Embryonic facial prominence (tissue), 1 donor: ENCODE measurements around the gene ZNF646.
"Not testable (repeated sequence)": the region's sequence is repeated elsewhere in the genome, so short reads cannot be mapped to it uniquely, and the experiment has no call there.

Source experiments
- DNase-seq: peaks from one replicate; pipeline ENCODE4 v3.0.0-alpha.2; 2016; ENCODE audit errors: extremely low spot score

Gene ZNF646

DNA sequence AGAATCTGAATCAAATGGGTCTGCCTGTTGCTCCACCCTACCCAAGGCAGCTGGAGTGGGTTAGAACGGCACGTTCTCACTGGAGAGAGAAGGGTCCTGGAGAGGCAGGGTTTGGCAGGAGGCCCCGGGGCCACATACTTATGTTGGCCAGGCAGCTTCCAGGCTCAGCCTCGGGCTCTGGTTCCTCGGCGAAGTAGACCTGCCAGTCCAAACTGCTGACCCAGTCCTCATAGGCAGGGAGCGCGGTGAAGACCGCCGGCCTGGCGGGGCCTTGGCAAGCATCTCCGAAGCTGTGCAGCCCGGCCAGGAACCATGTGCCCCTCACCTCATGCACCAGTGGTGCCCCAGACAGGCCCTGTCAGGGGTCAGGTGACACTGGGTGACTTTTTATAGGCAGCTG is 9.8 kb downstream of the ZNF646 start:
- DNase-seq, result no peak

DNA sequence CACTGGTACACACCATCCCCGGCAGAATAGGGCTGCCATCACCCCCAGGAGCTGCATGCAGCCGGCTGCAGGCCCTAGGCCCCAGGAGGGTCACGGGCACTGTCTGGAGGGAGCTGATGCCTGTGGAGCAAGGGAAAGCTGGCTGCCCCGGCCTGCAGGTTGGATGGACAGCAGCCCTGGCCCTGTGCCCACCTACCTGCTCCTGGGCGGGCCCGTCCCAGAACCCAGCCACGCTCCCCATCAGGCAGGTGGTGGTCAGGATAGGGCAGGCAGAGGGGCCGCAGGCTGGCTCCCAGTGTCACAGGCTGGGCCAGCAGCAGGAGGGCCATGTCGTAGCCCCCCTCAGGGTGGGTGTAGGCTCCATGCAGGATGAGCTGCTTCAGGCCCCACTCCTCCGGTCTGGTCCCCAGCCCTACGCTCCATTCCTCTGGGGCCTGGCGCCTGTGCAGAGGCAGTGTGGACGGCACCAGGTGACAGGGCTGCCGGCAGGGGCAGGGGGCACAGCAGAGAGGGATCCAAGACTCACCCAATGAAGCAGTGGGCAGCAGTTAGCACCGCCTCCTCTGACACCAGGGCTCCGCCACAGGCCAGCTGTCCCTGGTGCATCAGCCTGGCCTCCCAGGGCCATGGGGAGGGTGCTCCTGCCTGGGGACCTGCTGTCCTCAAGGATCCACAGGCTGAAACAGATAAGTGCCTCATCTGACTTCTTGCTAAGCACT is 10.5 kb downstream of the ZNF646 start:
- DNase-seq, result no peak

DNA sequence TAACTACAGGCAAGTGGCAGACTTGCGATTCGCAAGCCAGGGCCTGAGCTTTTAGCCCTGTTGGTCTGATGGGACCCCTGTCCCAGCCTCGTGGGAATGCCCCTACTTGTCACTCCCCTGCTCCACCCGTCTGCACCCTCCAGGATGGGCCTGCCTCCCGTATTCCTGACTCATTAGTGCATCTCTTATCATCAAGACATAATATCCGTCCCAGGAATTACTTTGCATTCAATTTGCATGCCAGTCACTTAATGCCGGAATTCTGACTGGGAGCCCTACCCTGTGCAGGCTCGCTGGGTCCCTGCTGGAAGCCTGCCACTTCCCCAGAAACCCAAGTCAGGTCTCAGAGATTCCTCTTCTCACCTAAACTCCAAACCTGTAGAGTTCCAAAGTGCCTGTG is 11.2 kb downstream of the ZNF646 start:
- no peak for DNase-seq

- no peak for DNase-seq
These were observed 11.8 kb downstream of the ZNF646 start for GRCh38 chr16:31085873-31086628.

DNA sequence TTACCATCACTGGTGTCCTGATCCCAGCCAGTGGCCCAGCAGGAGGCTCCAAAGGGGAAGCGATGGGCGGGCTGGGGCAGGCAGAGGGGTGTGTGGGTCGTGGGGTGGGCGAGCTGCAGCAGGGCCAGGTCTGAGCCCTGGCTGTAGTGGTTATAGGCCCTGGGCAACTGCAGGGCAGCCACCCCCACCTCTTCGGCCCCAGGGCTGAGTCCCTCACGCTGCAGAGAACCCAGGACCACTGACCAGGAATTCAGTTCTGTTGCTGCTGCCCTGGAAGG is 12.3 kb downstream of the ZNF646 start:
- no peak for DNase-seq

DNA sequence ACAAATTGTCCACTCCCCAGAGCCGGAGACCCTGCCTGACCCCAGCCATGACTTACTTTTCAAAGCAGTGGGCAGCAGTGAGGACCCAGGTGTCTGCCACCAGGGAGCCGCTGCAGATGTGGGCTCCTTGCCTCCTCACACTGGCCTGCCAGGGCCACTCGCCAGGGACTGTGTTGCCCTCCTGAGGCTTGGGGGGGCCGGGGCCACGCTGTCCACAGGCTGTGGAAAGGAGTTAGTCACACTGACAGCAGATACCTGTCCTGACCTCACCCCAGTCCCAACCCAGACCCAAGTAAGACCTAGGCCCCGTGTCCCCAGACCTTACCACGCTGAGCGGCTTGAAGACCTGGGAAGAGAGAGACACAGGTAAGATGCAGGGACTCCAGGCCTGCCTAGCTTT is 13.3 kb downstream of the ZNF646 start:
- no peak for DNase-seq

DNA sequence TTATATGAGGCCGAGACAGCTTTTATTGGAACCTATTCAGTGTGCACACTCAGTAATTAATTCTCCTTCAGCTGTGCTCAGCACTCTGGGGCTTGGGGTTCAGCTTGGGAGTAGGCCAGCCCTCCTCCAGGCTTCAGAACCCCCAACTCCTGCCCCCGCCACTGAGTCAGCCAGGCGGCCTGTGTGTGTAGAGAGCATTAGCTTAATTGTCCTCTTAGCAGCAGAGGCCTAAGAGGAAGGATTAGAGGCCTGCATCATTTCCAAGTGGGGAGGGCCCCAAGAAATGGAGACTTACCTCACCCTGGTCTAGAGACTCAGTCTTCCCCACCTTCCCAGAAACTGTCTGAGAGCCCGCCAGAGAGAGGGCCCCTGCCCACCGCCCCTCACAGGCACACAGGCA is 13.7 kb downstream of the ZNF646 start:
- no peak for DNase-seq

GRCh38 chr16:31088459-31089183 is 14.4 kb downstream of the ZNF646 start, which contains the start of gene PRSS53:
Gene PRSS53 (minus strand): TSS chr16:31088943. CDS start chr16:31088809, 134 bp downstream.
- no peak for DNase-seq

DNA sequence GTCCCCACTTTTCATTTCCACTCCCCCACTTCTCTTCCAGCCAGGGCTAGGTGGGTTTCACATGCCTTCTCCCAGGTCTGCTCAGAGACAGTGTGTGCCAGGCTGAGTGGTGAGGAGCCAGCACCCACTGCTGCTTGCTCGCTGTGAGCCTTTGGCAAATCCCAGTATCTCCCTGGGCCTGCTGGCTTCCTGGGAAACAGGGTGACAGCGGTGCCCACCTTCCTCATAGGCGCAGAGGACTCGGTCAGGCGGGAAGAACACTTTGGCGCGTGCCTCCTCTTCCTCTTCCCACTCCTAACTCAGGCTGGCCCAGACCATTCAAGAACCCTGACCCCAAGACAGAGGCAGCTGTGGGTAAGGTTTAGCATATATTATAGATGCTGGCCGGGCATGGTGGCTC is 15.0 kb downstream of the ZNF646 start:
- DNase-seq, result no peak

DNA sequence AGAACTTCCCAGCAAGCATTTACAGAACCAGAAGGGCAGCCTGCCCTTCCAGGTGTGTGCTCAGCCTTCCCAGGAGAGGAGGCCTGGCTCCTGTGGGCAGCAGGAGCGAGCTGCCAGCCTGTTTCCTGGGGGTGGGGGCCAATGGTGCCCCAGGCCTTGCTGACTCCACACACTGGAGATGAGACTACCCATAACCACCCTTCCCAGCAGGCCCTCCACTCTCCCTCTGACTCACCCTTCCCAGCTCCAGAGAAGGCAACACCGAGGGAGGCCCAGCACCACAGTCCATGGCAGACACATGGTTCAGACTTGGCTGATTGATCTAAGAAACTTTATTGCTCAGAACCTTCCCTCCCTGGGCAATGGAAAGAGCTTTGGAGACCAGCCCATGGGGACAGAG is 16.3 kb downstream of the ZNF646 start:
- DNase-seq, result no peak

DNA sequence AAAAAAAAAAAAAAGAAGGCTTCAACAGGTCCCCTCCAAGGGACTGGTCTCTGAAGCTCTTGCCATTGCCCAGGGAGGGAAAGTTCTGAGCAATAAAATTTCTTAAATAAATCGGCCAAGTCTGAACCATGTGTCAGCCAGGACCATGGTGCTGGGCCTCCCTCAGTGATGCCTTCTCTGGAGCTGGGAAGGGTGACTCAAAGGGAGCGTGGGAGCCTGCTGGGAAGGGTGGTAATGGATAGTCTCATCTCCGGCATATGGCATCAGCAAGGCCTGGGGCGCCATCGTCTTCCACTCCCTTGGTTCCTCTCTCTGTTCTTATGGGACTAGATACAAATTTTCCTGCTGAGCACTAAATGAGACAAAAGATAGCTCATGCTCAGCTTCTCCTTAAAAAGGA is 18.1 kb downstream of the ZNF646 start:
- no peak for DNase-seq

DNA sequence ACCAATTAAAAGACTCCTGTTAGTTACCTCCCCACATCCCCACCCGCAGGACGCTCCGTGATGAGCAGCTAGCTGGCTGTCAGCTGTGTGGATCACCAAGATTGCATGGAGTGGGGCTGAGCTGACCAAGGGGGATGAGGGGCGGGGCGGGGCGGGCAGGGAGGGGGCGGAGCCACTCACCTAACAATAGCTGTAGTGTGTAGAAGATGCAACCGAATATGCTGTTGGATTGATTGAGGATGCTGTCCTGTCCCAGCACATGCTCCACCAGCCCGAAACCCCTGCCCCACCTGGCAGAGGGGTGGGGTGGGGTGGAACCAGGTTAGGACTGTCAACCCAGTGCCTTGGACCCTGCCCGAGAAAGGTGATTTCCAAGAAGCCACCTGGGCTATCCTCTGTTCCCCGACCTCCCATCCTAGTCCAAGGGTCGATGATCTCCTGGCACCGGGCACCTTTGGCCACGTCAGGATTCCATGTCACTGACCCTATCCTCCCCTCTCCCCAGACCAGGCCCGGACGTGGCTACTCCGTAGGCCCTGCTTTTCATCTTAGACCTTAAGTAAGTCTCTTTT is 19.0 kb downstream of the ZNF646 start:
- DNase-seq, result no peak

GRCh38 chr16:31094088-31094423 is 19.8 kb downstream of the ZNF646 start:
- no peak for DNase-seq

DNA sequence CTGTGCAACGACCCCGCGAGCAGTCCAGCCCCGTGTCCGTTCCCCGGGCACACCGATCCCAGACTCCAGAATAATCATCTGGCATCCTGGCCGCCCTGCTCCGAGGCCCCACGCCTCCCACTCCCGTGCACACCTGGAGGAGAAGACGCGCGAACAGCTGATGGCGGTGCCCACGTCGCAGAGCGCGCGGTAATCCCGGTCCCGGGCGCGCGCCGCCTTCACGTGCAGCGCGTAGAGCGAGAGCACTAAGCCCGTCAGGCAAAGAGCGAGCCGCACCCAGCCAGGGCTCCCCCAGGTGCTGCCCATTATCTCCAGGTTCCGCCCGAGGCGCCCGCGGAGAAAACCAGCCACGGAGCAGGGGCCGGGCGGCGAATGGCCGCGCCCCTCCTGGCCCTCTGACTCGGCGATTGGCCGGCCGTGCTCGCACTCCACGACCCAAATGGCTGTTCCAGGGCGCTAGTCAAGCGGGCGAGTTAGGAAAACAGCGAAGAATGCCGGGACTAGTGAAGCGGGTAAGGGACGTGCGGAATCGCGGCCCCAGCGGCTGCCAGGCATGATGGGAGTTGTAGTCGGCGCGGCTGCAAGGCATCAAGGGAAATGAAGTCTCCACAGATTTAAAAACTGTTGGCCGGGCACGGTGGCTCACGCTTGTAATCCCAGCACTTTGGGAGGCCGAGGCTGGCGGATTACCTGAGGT is 20.4 kb downstream of the ZNF646 start, which contains the start of gene VKORC1:
TSS of gene VKORC1 (minus strand) at position 374 of the 697 bp plus-strand sequence. CDS start at position 306, 68 bp downstream.
- peak; percentile 83 for DNase-seq

- DNase-seq, result no peak
These were observed 25.8 kb downstream of the ZNF646 start for GRCh38 chr16:31099860-31100638.

DNA sequence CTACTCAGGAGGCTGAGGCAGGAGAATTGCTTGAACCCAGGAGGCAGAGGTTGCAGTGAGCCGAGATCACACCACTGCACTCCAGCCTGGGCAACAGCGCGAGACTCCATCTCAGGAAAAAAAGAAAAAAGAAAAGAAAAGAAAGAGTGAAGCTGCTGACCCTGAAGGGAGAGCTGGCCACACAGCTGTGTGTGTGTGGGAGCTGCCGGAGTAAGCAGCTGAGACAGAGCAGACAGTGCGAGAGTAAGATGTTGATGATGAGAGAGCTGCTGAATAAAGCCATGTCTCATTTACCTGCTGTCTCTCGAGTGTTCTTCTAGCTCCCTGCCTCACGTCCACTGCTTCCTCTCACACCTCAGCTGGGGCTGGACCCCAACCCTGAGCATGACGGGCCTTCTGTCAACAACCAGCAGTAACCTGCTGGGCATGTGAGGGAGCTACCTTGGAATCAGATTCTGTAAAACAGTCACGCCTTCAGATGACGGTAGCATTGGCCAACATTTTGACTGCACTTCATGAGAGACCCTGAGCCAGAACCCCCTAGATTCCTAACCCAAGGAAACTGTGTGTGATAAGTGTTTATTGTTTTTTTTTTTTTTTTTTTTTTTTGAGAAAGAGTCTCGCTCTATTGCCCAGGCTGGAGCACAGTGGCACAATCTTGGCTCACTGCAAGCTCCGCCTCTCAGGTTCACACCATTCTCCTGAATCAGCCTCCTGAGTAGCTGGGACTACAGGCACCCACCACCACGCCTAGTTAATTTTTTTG is 26.8 kb downstream of the ZNF646 start:
- not testable (repeated sequence) for DNase-seq

DNA sequence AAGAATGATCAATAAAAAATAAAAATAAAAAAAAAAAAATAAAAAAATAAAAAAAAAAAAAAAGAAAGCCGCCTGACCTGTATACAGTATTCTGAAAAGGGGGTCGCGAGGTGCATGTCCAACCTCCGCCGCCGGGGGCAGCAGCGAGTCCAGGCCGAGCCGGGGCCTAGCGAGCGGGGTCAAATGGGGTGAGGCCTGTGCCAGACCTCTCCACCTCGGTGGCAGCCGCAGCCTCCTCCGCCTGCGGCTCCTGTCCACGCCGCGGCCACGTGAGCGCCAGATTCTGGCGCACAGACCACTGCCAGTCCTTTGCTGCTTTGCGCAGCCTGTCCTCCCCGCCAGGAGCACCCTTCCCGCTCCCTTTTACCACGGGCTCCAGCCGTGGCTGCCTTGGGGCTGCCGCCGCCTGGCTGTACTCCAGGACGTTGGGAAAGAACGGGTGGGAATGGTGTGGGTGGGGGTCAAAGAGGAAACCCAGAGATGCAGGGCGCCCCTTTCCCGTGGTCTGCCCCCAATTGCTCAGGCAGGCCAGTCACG is 31.5 kb downstream of the ZNF646 start:
- DNase-seq, result no peak

DNA sequence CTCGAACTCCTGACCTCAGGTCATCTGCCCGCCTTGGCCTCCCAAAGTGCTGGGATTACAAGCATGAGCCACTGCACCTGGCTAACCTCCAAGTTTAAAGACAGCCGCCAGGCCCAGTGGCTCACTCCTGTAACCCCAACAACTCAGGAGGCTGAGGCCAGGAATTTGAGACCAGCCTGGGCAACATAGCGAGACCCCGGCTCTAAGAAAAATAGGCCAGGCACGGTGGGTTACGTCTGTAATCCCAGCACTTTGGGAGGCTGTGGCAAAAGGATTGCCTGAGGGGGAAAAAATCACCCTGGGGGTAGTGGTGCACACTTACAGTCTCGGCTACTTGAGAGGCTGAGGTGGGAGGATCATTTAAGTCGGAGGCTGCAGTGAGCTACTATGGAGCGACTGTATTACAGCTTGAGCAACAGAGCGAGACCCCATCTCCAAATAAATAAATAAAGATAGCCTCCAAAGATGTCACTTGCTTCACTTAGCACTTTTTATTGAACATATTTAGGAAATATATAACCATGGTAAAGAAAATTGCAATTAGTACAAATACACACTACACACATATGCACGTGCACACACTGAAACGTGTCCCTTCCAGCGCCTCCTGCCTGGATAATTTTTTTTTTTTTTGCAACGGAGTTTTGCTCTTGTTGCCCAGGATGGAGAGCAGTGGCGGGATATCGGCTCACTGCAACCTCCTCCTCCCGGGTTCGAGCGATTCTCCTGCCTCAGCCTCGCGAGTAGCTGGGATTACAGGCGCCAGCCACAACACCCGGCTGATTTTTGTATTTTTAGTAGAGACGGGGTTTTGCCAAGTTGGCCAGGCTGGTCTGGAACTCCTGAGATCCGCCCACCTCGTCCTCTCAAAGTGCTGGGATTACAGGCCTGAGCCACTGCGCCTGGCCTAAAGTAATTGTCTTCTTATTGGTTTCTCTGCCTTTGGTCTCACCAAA is 32.6 kb downstream of the ZNF646 start:
- DNase-seq, result no peak

GRCh38 chr16:31107465-31107867 is 33.2 kb downstream of the ZNF646 start:
- DNase-seq, result no peak
